ENCODE results near the gene WDR59.

The WDR59 gene

GRCh38 chr16:74902161-74902560, 82.8 kb downstream of the WDR59 start:
- DNase-seq, result no peak

GRCh38 chr16:74901606-74902005, 83.3 kb downstream of the WDR59 start:
- no peak for DNase-seq

GRCh38 chr16:74899816-74900215, 85.1 kb downstream of the WDR59 start:
- no peak for DNase-seq

DNA sequence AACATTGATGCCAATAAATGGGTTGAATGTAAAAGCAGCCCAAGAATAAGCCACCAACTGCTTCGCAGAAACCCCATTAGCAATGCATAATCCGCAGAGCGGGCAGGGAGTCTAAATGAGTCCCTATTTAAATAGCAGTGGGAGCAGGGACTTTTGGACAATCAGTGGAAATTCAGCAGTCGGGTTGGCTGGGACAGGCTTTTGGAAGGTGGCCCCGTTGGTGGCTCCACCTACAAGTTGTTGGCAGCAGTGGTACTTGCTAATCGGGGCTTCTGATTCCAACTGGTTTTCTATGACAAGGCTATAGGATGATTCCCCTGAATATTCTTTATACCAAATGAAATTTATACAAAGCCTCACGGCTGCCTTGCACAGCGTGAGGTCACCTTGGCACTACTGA, 86.3 kb downstream of the WDR59 start:
- no peak for DNase-seq

DNA sequence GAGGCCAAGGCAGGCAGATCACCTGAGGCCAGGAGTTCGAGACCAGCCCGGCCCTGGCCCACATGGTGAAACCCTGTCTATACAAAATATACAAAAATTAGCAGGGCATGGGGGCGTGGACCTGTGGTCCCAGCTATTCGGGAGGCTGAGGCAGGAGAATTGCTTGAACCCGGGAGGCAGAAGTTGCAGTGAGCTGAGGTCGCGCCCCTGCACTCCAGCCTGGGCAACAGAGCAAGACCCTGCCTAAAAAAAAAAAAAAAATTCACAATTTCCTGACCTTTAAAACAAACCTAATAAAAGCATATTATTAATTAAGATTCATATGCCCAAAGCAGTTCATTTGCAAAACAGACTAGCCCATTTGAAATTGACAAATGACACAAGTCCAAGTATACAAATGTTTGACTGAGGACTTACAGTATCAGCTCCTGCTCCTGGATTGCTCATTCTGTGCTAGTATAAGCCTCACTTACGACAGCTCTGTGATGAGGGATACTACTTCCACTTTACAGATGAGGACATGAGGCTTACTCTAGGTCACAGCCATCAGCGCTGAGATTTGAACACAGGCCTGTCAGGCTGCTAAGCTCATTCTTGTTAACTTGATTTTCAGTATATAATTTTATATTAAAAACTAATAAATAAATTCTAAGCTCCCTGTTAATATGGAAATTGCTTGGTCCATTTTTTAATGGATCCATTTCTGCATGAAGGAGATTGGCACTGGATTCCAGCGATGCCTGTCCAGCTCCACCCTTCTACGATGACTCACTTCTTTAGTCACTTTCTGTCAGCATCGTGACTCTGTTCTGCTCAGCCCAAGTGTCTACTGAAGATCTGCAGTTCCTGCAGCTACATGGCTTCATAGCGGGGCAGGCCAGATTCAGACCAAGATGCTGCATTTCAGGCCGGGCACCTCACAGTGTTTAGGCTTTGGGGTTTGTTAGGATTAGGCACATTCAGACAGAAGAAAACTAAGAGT, 88.2 kb downstream of the WDR59 start:
- DNase-seq, result no peak

- no peak for DNase-seq
Measured at GRCh38 chr16:74893541-74893940, 91.4 kb downstream of the WDR59 start.

GRCh38 chr16:74892574-74893461, 92.1 kb downstream of the WDR59 start:
- no peak for DNase-seq

- DNase-seq, result no peak
Measured at GRCh38 chr16:74888888-74889287, 96.0 kb downstream of the WDR59 start.

DNA sequence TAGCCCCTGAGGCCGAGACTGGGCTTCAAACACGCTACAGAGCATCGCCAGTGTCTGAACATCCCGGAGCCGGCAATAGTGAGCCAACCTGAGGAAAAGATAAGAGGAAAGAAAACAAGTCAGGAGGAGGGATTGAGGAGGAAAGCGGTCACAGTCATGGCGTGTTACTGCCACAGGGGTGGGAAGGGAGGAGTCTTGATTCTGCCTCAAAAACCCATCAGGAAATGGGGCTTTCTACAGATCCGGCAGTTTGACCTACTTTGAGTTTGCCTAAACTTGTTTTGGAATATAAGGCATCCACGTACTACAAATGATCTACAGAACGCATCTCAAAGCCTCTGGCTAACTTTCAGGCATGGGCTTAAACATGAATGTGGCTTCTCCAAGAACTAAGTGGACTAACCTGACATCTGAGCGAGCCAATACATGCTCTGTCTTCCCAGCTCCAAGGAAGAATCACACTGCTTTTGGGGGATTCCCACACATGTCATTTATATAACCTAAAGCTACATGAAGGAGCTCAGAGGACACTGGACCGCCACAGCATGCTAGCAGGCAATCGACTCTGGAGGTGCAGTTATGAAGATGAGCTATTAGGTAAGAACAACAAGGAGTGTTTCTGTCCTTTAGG, 96.6 kb downstream of the WDR59 start:
- DNase-seq, result no peak

GRCh38 chr16:74887084-74887483, 97.8 kb downstream of the WDR59 start:
- DNase-seq, result no peak

GRCh38 chr16:74877706-74878105, 107.2 kb downstream of the WDR59 start:
- no peak for DNase-seq

DNA sequence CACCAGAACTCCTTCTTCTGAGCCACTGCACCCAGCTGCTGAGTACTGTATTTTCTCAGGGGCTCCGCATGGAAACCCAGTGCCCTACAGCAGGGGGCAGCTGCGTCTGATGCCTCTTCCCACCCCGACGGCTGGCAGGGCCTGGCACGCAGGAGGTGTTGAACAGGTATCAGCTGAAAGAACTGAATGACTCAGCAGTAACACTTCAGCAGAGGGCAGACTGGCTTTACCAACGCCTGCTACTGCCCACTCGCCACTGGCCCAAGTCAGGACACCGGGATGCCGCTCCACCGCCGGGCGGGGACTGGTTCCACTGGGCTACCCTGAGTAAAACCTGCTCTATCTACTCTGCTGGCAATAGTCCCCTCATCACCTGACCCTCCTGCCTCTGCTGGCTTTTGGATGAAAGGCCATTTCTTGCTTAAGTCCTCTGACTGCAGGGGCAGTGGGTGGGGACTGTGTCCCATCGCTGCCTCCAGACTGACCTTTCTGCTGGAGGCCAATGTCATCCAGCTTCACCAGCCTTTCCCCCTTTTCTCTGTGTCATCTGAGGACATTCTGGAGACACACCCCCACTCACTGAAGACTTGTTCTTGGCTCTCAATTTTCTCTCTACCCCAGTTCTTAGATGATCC, 109.9 kb downstream of the WDR59 start:
- no peak for DNase-seq

DNA sequence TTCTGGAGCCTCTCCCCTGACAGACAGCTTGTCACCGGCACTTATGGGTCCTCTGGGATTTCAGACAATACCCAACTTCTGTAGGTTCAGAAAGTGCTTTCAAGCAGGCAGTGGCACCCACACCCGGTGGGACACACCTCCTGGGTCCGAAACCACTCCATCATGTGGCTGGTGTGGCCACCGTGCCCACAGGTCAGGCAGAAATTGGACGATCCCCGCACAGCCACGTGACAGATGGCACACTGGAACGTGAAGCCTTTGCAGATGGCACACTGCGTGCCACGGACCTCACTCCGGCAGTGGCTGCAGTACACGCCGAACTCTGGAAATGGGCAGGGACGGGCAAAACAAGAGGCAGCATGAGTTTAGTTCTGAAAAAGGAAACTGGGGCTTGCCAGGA, 110.8 kb downstream of the WDR59 start:
- DNase-seq, result no peak

DNA sequence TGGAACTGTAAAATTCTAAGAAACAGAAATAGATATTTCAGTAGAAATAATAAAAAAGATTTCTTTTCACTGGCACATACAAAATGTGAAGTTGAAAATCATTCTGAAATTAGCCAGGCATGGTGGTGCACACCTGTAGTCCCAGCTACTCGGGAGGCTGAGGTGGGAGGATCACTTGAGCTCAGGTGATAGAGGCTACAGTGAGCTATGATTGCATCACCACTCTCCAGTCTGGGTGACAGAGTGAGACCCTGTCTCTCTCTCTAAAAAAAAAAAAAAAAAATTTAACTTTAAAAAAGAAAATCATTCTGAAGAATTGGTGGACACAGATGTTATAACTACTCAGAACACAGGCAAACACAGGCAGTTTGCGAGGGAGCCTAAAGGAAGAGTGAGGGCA, 112.6 kb downstream of the WDR59 start:
- no peak for DNase-seq

GRCh38 chr16:74871608-74872007, 113.3 kb downstream of the WDR59 start:
- DNase-seq, result no peak

- no peak for DNase-seq
Measured at GRCh38 chr16:74868501-74868900, 116.4 kb downstream of the WDR59 start.

DNA sequence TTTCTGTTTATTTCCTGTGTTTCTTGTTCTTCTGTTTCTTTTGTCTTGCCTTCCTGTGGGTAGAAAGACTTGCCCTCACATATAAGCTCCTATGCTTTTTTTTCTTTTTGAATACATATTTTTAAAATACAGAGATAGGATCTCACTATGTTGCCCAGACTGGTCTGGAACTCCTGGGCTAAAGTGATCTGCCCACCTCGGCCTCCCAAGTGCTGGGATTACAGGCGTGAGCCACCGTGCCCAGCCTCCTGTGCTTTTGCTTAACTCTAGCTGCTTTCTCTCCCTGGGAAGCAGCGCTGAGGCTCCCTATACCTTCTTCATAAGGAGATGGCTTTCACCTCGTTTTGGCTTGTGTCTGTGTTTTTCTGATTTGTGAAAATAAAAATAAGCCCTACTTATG, 116.9 kb downstream of the WDR59 start:
- no peak for DNase-seq

DNA sequence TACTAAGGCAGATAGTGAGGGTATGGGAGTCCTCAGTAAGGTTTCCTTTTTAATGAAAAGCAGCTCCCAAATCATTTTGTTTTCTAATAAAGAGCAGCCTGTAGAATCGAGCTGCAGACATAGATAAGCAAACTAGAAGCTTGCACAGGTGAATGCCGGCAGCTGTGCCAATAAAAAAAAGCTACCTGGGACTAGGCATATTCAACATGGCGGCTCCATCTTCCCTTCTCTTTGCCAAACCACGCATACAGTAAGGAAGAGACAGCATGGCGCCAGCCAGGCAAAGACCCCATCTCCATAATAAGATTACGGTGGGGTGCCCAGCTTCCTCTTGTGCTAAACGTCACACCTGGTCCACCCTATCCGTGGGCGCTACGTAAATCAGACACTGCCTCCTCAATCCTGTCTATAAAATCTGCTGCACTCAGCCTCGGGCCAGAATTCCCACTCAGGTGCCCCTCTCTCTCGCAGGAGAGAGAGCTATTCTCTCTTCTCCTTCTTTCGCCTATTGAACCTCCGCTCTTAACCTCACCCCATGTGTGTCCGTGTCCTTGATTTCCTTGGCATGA, 117.6 kb downstream of the WDR59 start:
- DNase-seq, result no peak

- DNase-seq, result no peak
Measured at GRCh38 chr16:74865922-74866598, 118.9 kb downstream of the WDR59 start.

GRCh38 chr16:74862743-74863244, 122.1 kb downstream of the WDR59 start:
- DNase-seq, result no peak

DNA sequence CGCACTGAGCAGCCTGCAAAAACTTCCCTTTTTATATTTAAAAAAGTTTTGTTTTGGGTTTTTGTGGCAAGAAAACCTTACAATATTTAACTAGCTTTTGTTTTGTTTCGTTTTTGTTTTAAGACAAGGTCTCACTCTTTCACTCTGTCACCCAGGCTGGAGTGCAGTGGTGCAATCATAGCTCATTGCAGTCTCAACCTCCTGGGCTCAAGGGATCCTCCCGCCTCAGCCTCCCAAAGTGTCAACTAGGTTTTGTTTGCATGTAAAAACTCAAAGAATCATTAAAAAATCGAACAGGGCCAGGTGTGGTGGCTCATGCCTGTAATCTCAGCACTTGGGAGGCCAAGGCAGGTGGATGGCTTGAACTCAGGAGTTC, 132.4 kb downstream of the WDR59 start:
- no peak for DNase-seq

DNA sequence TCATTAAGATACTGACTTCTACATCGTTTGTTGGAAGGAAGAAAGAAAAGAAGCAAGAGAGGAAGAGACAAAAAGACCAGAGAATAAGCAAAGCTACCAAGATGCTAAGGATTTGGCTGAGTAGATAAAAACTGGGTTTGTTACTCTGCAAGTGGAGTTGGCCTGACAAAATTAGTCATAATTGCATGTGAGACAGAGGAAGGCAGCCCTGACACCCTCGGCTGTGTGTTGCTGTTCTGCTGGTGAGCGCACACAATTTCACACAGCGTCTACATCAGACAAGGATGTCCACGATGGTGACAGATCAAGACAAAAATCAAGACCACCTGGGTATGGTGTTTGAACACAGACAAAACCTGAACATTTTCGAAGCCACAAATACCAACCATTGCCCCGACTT, 134.9 kb downstream of the WDR59 start:
- no peak for DNase-seq

Measured in CD4-positive, alpha-beta T cell treated with Interleukin-15 for 1 hour (primary cell).